HT-29 (cell line): ENCODE data around the gene PFKFB3. TPM values are rescaled to one million over a fixed set of nuclear protein-coding genes. Genes with fewer than 3 reads are reported as not detected.

Source experiments
- DNase-seq: peaks from one replicate; pipeline ENCODE4 v3.0.0-alpha.2; 2015; ENCODE audit warnings: low spot score
- total RNA-seq: library from RNA; depleted of rRNA; stranded (reverse); fragments of >200 nt; shearing (Covaris generic); gene quantifications from 2 replicates; pipeline ENCODE4 v1.2.3, GENCODE V29; 2014

The PFKFB3 gene
- total RNA-seq, 1 experiment from 2014 or later, result 15.2 TPM

DNA sequence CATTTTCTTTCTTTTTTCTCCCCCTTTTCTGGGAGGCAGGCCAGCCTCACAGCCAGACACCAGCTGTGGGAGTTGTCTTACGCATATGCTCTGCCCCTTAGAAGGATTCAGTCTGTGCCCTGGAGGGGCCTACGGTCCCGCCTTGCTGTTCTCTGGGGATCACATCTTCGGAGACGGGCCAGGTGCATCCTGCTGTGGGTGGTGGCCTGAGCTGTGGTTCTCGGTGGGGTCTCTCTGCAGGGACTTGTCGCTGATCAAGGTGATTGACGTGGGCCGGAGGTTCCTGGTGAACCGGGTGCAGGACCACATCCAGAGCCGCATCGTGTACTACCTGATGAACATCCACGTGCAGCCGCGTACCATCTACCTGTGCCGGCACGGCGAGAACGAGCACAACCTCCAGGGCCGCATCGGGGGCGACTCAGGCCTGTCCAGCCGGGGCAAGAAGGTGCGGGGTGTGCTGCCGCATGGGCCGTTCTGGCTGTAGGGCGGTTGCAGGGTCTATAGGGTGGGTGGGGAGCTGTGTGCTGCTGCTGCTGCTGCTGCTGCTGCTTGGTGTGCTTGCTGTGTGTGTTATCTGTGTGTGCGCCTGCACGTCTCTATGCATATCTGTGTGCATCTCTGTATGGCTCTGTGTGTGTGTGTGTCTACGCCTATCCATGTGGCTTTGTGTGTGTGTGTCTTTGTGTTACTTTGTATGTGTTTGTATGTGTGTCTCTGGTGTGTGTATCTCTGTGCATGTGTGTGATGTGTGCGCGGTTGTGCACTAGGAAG is 17.9 kb downstream of the PFKFB3 start:
- DNase-seq, result no peak

DNA sequence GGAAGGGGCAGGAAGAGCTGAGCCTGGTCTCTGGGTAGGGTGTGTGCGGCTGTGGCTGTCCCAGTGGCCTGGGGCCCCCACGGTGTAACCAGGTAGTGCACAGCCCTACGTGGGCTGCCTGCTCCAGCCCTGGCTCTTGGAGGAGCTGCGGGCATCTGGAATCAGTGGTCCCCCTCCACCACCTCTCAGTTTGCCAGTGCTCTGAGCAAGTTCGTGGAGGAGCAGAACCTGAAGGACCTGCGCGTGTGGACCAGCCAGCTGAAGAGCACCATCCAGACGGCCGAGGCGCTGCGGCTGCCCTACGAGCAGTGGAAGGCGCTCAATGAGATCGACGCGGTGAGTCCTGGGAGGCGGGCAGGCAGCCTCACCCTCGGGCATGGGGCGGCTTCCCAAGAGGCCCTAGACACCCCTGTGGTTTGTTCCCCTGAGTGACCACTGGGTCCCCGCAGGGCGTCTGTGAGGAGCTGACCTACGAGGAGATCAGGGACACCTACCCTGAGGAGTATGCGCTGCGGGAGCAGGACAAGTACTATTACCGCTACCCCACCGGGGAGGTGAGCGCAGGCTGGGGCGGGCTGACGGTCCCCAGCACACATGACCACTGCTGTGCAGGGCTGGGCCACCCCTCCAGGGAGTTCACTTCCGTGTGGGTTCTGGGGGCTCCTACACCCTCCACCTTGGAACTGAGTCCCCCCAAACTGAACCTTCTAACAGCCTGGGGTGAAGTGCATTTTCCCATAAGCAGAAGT is 18.6 kb downstream of the PFKFB3 start:
- no peak for DNase-seq

- no peak for DNase-seq
Measured at GRCh38 chr10:6221971-6222751, 19.4 kb downstream of the PFKFB3 start.

GRCh38 chr10:6222755-6223154 is 20.0 kb downstream of the PFKFB3 start:
- no peak for DNase-seq

GRCh38 chr10:6223981-6224380 is 21.2 kb downstream of the PFKFB3 start:
- DNase-seq, result no peak

GRCh38 chr10:6224781-6225180 is 22.0 kb downstream of the PFKFB3 start:
- no peak for DNase-seq

DNA sequence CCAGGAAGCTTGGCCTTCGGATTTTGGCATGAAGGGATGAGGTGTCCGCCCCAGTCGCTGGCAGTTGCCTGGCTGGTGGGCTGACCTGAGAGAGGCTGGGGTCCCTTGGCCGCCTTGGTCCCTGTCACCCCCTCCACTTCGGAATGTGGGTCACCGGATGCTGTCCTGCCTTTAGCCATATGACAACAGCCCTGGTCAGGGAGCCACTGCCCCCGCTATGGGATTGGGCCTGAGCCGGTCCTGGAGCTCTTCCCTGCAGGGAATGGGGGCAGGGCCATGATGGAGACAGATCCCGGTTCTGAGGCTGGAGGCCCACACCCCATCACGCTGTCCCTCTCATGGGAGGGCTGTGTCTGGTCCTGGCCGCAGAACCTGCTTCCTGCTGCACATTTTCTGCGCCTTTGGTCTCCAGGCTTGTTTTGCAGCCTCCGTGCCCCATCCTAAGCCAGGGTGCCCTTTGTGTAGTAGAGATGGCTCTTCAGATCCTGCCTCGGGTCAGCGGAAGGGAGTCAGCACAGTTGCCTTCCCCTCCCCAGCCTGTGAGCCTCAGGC is 22.6 kb downstream of the PFKFB3 start:
- no peak for DNase-seq

GRCh38 chr10:6226216-6226615 is 23.5 kb downstream of the PFKFB3 start:
- no peak for DNase-seq

- no peak for DNase-seq
Measured at GRCh38 chr10:6227346-6227745, 24.6 kb downstream of the PFKFB3 start.

GRCh38 chr10:6228010-6228511 is 25.3 kb downstream of the PFKFB3 start:
- no peak for DNase-seq

GRCh38 chr10:6228647-6229046 is 25.9 kb downstream of the PFKFB3 start:
- DNase-seq, result no peak

- no peak for DNase-seq
Measured at GRCh38 chr10:6229290-6229689, 26.6 kb downstream of the PFKFB3 start.

DNA sequence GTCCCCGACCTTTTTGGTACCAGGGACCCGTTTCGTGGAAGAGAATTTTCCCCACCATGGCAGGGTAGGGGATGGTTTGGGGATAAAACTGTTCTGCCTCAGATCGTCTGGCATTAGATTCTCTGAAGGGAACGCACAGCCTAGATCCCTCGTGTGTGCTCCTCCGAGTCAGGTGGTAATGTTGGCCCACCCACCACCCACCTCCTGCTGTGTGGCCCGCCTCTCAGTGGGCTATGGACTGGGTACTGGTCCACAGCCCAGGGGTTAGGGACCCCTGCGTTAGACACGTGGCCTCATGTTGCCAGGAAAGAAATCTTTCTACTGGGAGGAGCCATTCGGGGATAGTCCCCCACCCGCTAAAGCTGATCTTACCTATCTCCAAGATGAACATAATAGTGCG is 27.0 kb downstream of the PFKFB3 start:
- no peak for DNase-seq

DNA sequence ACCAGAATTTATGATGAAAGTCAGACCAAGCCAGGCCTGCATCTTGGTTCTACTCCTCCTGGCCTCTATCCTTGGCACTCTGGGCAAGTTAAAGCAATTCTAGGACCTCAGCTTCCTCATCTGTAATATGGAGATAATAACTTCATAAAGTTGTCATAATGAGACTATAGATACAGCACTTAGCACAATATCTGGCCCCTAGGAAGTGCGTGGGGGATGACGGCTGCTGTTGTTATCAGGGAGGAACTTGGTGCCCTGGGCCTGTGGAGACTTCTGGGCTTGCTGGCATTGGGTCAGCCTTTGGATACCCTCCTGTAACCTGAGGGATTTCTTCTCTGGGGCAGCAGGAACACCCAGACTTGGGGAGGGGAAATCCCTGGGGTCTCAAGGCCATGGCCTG is 27.6 kb downstream of the PFKFB3 start:
- no peak for DNase-seq

DNA sequence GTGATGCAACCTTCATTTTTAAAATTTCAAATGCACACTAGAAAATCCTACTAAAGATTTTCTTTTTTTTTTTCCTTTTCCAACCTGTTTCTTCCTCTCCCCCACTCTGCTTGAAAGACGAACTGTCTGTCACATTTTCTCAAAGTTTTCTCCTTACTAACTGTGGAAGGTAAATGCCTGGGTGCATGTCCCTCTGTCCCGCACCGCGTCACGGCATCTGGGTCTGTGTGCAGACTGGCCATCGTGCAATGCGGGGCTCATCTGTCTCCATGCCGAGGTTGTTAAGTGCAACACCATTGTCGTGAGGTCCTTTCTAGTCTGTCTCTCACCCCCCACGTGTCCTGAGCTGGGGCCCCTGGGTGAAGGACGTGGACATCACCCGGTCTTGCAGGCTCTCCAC is 28.4 kb downstream of the PFKFB3 start:
- no peak for DNase-seq

- no peak for DNase-seq
Measured at GRCh38 chr10:6231730-6232129, 29.0 kb downstream of the PFKFB3 start.

DNA sequence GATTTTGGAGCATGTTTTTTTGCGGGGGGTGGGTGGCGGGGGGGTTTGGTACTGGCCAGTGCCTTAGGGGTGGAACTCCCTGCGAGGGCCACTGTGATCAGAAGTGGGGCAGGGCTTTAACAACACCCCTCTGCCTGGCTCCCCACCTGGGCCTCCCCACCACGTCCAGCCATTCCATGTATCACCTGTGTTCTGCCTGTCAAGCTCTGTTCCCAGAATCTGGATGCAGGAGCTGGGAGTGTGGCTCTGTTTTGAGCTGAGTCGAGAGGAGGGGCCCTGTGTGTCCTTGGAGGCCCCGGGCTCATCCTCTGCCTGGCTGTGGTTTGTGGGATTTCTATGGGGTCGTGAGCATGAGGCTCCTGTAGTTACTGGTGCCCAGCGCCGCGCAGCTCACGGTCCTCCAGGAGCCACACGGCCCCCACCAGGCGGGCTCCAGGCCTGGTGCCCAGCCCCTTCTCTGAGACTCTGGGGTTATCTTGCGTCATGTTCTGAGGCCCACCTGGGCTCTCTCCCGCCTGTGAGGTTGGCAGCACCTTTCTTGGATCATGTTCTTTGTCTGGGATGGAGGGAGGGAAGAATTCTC is 29.6 kb downstream of the PFKFB3 start:
- no peak for DNase-seq

GRCh38 chr10:6232846-6233724 is 30.4 kb downstream of the PFKFB3 start:
- DNase-seq, result no peak

- DNase-seq, result no peak
Measured at GRCh38 chr10:6233725-6234277, 31.1 kb downstream of the PFKFB3 start.

DNA sequence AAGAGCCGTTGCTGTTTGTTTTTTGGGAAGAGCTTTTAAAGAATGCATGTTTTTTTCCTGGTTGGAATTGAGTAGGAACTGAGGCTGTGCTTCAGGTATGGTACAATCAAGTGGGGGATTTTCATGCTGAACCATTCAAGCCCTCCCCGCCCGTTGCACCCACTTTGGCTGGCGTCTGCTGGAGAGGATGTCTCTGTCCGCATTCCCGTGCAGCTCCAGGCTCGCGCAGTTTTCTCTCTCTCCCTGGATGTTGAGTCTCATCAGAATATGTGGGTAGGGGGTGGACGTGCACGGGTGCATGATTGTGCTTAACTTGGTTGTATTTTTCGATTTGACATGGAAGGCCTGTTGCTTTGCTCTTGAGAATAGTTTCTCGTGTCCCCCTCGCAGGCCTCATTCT is 31.6 kb downstream of the PFKFB3 start:
- no peak for DNase-seq
